SK-N-SH (cell line): ENCODE results near the gene CA9. TPM values are rescaled to one million over a fixed set of nuclear protein-coding genes. Genes with fewer than 3 reads are reported as not detected.

Experiments used
- CTCF ChIA-PET: fragments of 300-600, 350-600 bp; formaldehyde crosslinking; extraction: SDS; loops from one replicate; lab custom pipeline; 2021; lab: Yijun Ruan, JAX
- POLR2A ChIA-PET: fragments of 350-600 bp; sonication (Branson Sonifier 250); formaldehyde crosslinking; extraction: SDS; loops from one replicate; lab custom pipeline; 2020; ENCODE audit warnings: antibody characterized with exemption, inconsistent platforms; lab: Yijun Ruan, JAX
- DNase-seq: peaks from one replicate; pipeline ENCODE4 v3.0.0; 2012
- H2AFZ ChIP-seq: fragments of 200-600 bp; sonication (generic); 2 replicates; pipeline ENCODE4 v1.8.1; 2016; ENCODE audit warnings: antibody characterized with exemption, mild to moderate bottlenecking, low read depth
- H3F3A ChIP-seq: fragments of 200-600 bp; sonication (generic); replicated peaks from 2 replicates; pipeline ENCODE3; 2016; ENCODE audit warnings: antibody characterized with exemption, mild to moderate bottlenecking; ENCODE audit not compliant: insufficient read depth
- H3K27ac ChIP-seq, 2 experiments: fragments of 200-500 bp in 1 of 2; fragments of 200-600 bp in 1 of 2; sonication (Bioruptor generic) in 1 of 2; sonication (generic), shearing (Covaris generic) in 1 of 2; 2 replicates each; pipeline versions ENCODE4 v1.5.1 to v1.6.1; 2014 to 2016; ENCODE audit warnings: low read depth in 2 of 2, inconsistent platforms in 1 of 2, low read length in 1 of 2, mild to moderate bottlenecking in 1 of 2, mixed read lengths in 1 of 2
- H3K27me3 ChIP-seq: fragments of 200-600 bp; sonication (generic), shearing (Covaris generic); 2 replicates; pipeline ENCODE4 v1.6.1; 2016; ENCODE audit warnings: mixed run types; ENCODE audit not compliant: insufficient read depth
- H3K36me3 ChIP-seq, 2 experiments: fragments of 200-500 bp in 1 of 2; fragments of 200-600 bp in 1 of 2; sonication (Bioruptor generic) in 1 of 2; sonication (generic) in 1 of 2; replicated peaks in 1 of 2; 2 replicates each; pipeline versions ENCODE3 to v1.5.1; 2014 to 2016; ENCODE audit warnings: low read length in 1 of 2, mild to moderate bottlenecking in 1 of 2; ENCODE audit not compliant: insufficient read depth in 2 of 2, control insufficient read depth in 1 of 2
- H3K4me1 ChIP-seq, 2 experiments: fragments of 200-500 bp in 1 of 2; fragments of 200-600 bp in 1 of 2; sonication (Bioruptor generic) in 1 of 2; sonication (generic), shearing (Covaris generic) in 1 of 2; 2 replicates each; pipeline versions ENCODE4 v1.5.1 to v1.6.1; 2014 to 2016; ENCODE audit warnings: low read depth in 1 of 2, low read length in 1 of 2, mixed run types in 1 of 2; ENCODE audit not compliant: insufficient read depth in 2 of 2, control insufficient read depth in 1 of 2
- H3K4me2 ChIP-seq: fragments of 200-600 bp; sonication (generic), shearing (Covaris generic); 2 replicates; pipeline ENCODE4 v1.6.1; 2017; ENCODE audit warnings: mixed run types
- H3K4me3 ChIP-seq, 2 experiments: fragments of 200-500 bp in 1 of 2; fragments of 200-600 bp in 1 of 2; sonication (Bioruptor generic) in 1 of 2; sonication (generic), shearing (Covaris generic) in 1 of 2; 2 replicates each; pipeline versions ENCODE4 v1.5.1 to v1.8.1; 2014 to 2016; ENCODE audit warnings: low read depth in 2 of 2, inconsistent platforms in 1 of 2, low read length in 1 of 2, mild to moderate bottlenecking in 1 of 2, mixed read lengths in 1 of 2, moderate library complexity in 1 of 2
- H3K79me2 ChIP-seq: fragments of 200-600 bp; sonication (generic); 2 replicates; pipeline ENCODE4 v1.8.1; 2017; ENCODE audit warnings: mild to moderate bottlenecking; ENCODE audit not compliant: insufficient read depth
- H3K9ac ChIP-seq: fragments of 200-600 bp; sonication (generic); 2 replicates; pipeline ENCODE4 v1.6.1; 2017; ENCODE audit warnings: mixed run types
- H3K9me2 ChIP-seq: fragments of 200-600 bp; sonication (generic); 2 replicates; pipeline ENCODE4 v1.6.1; 2017; ENCODE audit warnings: mixed run types
- H3K9me3 ChIP-seq: fragments of 200-600 bp; sonication (generic); 2 replicates; pipeline ENCODE4 v1.6.1; 2017; ENCODE audit warnings: mixed run types, mild to moderate bottlenecking, moderate library complexity
- H4K20me1 ChIP-seq: fragments of 200-600 bp; sonication (generic); 2 replicates; pipeline ENCODE4 v1.6.1; 2017; ENCODE audit warnings: mild to moderate bottlenecking, mixed run types; ENCODE audit not compliant: insufficient read depth
- CHD2 ChIP-seq: fragments of 150-350 bp; IDR thresholded peaks from 2 replicates; pipeline ENCODE4 v1.6.1; 2018; ENCODE audit warnings: low read length; ENCODE audit not compliant: partially characterized antibody
- ELF1 ChIP-seq: IDR thresholded peaks from 2 replicates; pipeline ENCODE4 v1.4.0; 2012
- EP300 ChIP-seq, 2 experiments: IDR thresholded peaks; 2 replicates each; pipeline versions ENCODE4 v1.4.0 to v1.6.1; 2012; ENCODE audit warnings: borderline replicate concordance in 1 of 2, low read depth in 1 of 2, low read length in 1 of 2
- FOXJ3 ChIP-seq: sonication (generic); formaldehyde crosslinking; IDR thresholded peaks from 2 replicates; pipeline ENCODE4 v1.5.1; 2020; ENCODE audit warnings: mild to moderate bottlenecking, missing genetic modification reagents
- GABPA ChIP-seq: IDR thresholded peaks from 2 replicates; pipeline ENCODE4 v1.4.0; 2012; ENCODE audit warnings: low read depth, mild to moderate bottlenecking
- RCOR1 ChIP-seq: fragments of 150-350 bp; IDR thresholded peaks from 2 replicates; pipeline ENCODE4 v1.6.1; 2017; ENCODE audit warnings: antibody characterized with exemption, low read length
- RFX5 ChIP-seq: IDR thresholded peaks from 2 replicates; pipeline ENCODE4 v1.6.1; 2012; ENCODE audit warnings: mild to moderate bottlenecking, improper control_type of control experiment, low read length
- RXRA ChIP-seq: IDR thresholded peaks from 2 replicates; pipeline ENCODE4 v1.4.0; 2012; ENCODE audit warnings: low read depth, mild to moderate bottlenecking, borderline replicate concordance
- SIN3A ChIP-seq: IDR thresholded peaks from 2 replicates; pipeline ENCODE4 v1.6.1; 2012; ENCODE audit warnings: low read depth, mild to moderate bottlenecking, low read length, moderate library complexity, borderline replicate concordance
- SMC3 ChIP-seq: IDR thresholded peaks from 2 replicates; pipeline ENCODE4 v1.6.1; 2012; ENCODE audit warnings: low read depth, low read length, improper control_type of control experiment
- TAF1 ChIP-seq: IDR thresholded peaks from 2 replicates; pipeline ENCODE4 v1.6.1; 2012; ENCODE audit warnings: low read depth, mild to moderate bottlenecking, low read length, moderate library complexity, borderline replicate concordance
- TEAD4 ChIP-seq: IDR thresholded peaks from 2 replicates; pipeline ENCODE4 v1.4.0; 2012; ENCODE audit warnings: mild to moderate bottlenecking, borderline replicate concordance; ENCODE audit not compliant: insufficient read depth
- YY1 ChIP-seq: IDR thresholded peaks from 2 replicates; pipeline ENCODE4 v1.4.0; 2012; ENCODE audit warnings: low read depth, mild to moderate bottlenecking
- WGBS: methylation state at CpG from one replicate; pipeline ENCODE4 v1.1.6; 2017; ENCODE audit warnings: low lambda C conversion rate; 5-methylcytosine and 5-hydroxymethylcytosine counted together
- polyA plus RNA-seq, 3 experiments: library from polyadenylated mRNA; depleted of rRNA; stranded (reverse); fragments of >200 nt; gene quantifications; 2 replicates each; pipeline ENCODE4 v1.2.3, GENCODE V29; 2012
- TF ChIP-seq, protein P1 (sequence below): IDR thresholded peaks from 2 replicates; pipeline ENCODE4 v1.6.1; 2012; ENCODE audit warnings: mild to moderate bottlenecking, low read depth, low read length, moderate library complexity
- TF ChIP-seq, protein P2 (sequence below): IDR thresholded peaks from 2 replicates; pipeline ENCODE4 v1.4.0; 2012; ENCODE audit warnings: low read depth, borderline replicate concordance
- TF ChIP-seq, protein P3 (sequence below): IDR thresholded peaks from 2 replicates; pipeline ENCODE4 v1.4.0; 2012; ENCODE audit warnings: low read depth
- TF ChIP-seq, protein P4 (sequence below): fragments of 150-350 bp; IDR thresholded peaks from 2 replicates; pipeline ENCODE4 v1.6.1; 2016; ENCODE audit warnings: mild to moderate bottlenecking, low read depth, low read length
- TF ChIP-seq, protein P5 (sequence below): fragments of 200-600 bp; sonication (generic); IDR thresholded peaks from 2 replicates; pipeline ENCODE4 v1.6.1; 2017; ENCODE audit warnings: antibody characterized with exemption, mild to moderate bottlenecking, moderate library complexity

Gene CA9
- polyA plus RNA-seq, 1 of the 3 experiments (the other 2 are of a cell fraction), result 1.4 TPM

DNA sequence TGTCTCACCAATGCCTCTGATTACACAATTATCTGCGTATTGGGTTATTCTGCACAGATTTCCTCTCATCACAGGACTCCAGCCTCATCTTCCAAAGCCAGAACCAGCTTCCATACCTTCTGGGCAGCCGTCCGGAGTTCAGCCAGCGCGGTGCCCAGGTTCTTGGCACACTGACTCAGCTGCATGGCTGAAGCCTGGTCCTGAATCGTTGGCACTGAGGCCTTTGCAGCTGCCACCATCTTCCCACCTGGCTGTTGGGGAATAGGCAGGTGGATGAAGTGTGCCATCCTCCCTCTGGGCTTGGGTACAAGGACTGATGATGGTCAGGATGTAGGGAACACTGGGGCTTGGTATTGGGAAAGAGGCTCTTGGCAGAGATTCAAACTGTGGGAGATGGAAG, 40.4 kb downstream of the CA9 start:
- H3K4me2 ChIP-seq, result no peak overlapping the region
- TF ChIP-seq FOXJ3 (CRISPR knock-in tag) (no peak), RFX5 (no peak), SMC3 (no peak), YY1 (no peak), GABPA (no peak), TEAD4 (no peak), CHD2 (no peak), ELF1 (no peak), SIN3A (no peak), RCOR1 (no peak), EP300 (IDR thresholded peaks at IDR 0.05; ENCODE audit: borderline replicate concordance in 1 of 2, low read depth in 1 of 2, low read length in 1 of 2) (no peak), RXRA (no peak), TAF1 (no peak)
- TF ChIP-seq, protein P1, sequence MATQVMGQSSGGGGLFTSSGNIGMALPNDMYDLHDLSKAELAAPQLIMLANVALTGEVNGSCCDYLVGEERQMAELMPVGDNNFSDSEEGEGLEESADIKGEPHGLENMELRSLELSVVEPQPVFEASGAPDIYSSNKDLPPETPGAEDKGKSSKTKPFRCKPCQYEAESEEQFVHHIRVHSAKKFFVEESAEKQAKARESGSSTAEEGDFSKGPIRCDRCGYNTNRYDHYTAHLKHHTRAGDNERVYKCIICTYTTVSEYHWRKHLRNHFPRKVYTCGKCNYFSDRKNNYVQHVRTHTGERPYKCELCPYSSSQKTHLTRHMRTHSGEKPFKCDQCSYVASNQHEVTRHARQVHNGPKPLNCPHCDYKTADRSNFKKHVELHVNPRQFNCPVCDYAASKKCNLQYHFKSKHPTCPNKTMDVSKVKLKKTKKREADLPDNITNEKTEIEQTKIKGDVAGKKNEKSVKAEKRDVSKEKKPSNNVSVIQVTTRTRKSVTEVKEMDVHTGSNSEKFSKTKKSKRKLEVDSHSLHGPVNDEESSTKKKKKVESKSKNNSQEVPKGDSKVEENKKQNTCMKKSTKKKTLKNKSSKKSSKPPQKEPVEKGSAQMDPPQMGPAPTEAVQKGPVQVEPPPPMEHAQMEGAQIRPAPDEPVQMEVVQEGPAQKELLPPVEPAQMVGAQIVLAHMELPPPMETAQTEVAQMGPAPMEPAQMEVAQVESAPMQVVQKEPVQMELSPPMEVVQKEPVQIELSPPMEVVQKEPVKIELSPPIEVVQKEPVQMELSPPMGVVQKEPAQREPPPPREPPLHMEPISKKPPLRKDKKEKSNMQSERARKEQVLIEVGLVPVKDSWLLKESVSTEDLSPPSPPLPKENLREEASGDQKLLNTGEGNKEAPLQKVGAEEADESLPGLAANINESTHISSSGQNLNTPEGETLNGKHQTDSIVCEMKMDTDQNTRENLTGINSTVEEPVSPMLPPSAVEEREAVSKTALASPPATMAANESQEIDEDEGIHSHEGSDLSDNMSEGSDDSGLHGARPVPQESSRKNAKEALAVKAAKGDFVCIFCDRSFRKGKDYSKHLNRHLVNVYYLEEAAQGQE, result no peak
- TF ChIP-seq, protein P2, sequence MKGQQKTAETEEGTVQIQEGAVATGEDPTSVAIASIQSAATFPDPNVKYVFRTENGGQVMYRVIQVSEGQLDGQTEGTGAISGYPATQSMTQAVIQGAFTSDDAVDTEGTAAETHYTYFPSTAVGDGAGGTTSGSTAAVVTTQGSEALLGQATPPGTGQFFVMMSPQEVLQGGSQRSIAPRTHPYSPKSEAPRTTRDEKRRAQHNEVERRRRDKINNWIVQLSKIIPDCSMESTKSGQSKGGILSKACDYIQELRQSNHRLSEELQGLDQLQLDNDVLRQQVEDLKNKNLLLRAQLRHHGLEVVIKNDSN, result no peak
- TF ChIP-seq, protein P3, sequence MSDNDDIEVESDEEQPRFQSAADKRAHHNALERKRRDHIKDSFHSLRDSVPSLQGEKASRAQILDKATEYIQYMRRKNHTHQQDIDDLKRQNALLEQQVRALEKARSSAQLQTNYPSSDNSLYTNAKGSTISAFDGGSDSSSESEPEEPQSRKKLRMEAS, result no peak
- TF ChIP-seq, protein P4, sequence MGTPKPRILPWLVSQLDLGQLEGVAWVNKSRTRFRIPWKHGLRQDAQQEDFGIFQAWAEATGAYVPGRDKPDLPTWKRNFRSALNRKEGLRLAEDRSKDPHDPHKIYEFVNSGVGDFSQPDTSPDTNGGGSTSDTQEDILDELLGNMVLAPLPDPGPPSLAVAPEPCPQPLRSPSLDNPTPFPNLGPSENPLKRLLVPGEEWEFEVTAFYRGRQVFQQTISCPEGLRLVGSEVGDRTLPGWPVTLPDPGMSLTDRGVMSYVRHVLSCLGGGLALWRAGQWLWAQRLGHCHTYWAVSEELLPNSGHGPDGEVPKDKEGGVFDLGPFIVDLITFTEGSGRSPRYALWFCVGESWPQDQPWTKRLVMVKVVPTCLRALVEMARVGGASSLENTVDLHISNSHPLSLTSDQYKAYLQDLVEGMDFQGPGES, result no peak
- TF ChIP-seq, protein P5, sequence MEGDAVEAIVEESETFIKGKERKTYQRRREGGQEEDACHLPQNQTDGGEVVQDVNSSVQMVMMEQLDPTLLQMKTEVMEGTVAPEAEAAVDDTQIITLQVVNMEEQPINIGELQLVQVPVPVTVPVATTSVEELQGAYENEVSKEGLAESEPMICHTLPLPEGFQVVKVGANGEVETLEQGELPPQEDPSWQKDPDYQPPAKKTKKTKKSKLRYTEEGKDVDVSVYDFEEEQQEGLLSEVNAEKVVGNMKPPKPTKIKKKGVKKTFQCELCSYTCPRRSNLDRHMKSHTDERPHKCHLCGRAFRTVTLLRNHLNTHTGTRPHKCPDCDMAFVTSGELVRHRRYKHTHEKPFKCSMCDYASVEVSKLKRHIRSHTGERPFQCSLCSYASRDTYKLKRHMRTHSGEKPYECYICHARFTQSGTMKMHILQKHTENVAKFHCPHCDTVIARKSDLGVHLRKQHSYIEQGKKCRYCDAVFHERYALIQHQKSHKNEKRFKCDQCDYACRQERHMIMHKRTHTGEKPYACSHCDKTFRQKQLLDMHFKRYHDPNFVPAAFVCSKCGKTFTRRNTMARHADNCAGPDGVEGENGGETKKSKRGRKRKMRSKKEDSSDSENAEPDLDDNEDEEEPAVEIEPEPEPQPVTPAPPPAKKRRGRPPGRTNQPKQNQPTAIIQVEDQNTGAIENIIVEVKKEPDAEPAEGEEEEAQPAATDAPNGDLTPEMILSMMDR, result no peak
- WGBS, result 96% methylated on average over 6 of the region's 6 CpGs
- H3K9me3 ChIP-seq, result no peaks in the 10 kb centered on the region
- no peak overlapping the region for H3K4me3 ChIP-seq
- no peak overlapping the region for H3K27ac ChIP-seq
- no peaks in the 10 kb centered on the region; the same call in 1 of the 2 replicates for H3K79me2 ChIP-seq
- peaks cover 4% of the 10 kb centered on the region for H3F3A ChIP-seq
- ChIA-PET POLR2A (interaction anchor here (1.5 kb wide), 1 partner anchor 14 kb away, joined by 3 read pairs; no protein-coding TSS in a partner anchor), CTCF (interaction anchor here (1.1 to 19.9 kb wide), 5 partner anchors 10 to 68 kb away, joined by 3 to 183 read pairs (median 3); partner anchors contain the start of genes CREB3 and TLN1)
- H3K9ac ChIP-seq, result no peak overlapping the region
- no peak overlapping the region for H2AFZ ChIP-seq
- H4K20me1 ChIP-seq, result no peaks in the 10 kb centered on the region
- no peaks in the 10 kb centered on the region for H3K4me1 ChIP-seq
- H3K9me2 ChIP-seq, result no peaks in the 10 kb centered on the region
- H3K36me3 ChIP-seq, result peaks cover 59 to 85% of the 10 kb centered on the region in 2 experiments
- no peaks in the 10 kb centered on the region for H3K27me3 ChIP-seq
- no peak for DNase-seq
